Astrocyte (in vitro differentiated cells and primary cell): Measurements from ENCODE around the gene MAPKAP1. TPM values are rescaled to one million over a fixed set of nuclear protein-coding genes. Genes with fewer than 3 reads are reported as not detected.
A peak's percentile ranks its signal among the peaks of the same experiment; 100 is the strongest.

Source experiments
- DNase-seq: peaks from one replicate; pipeline ENCODE4 v3.0.0-alpha.2; 2010; ENCODE audit warnings: low read depth
- FAIRE-seq: peaks from 2 replicates; lab custom pipeline; 2011; peaks lifted over from hg19 to GRCh38; lab: Jason Lieb, UNC
- H2AFZ ChIP-seq: 2 replicates; pipeline ENCODE4 v1.6.0; 2012; ENCODE audit warnings: low read depth, low read length, inconsistent platforms
- H3K27ac ChIP-seq: 2 replicates; pipeline ENCODE4 v1.5.1; 2011; ENCODE audit warnings: low read depth, low read length, inconsistent platforms
- H3K27me3 ChIP-seq: 2 replicates; pipeline ENCODE4 v1.6.0; 2011; ENCODE audit warnings: low read length, inconsistent platforms; ENCODE audit not compliant: insufficient read depth
- H3K36me3 ChIP-seq: 2 replicates; pipeline ENCODE4 v1.5.1; 2011; ENCODE audit warnings: low read length, inconsistent platforms; ENCODE audit not compliant: insufficient read depth
- H3K4me1 ChIP-seq: 2 replicates; pipeline ENCODE4 v1.5.1; 2011; ENCODE audit warnings: low read length, inconsistent platforms; ENCODE audit not compliant: insufficient read depth
- H3K4me2 ChIP-seq: 2 replicates; pipeline ENCODE4 v1.6.0; 2012; ENCODE audit warnings: low read length, inconsistent platforms
- H3K4me3 ChIP-seq: 2 replicates; pipeline ENCODE4 v1.5.1; 2011; ENCODE audit warnings: low read depth, mild to moderate bottlenecking, low read length, inconsistent platforms; ENCODE audit not compliant: insufficient read depth
- H3K79me2 ChIP-seq: 2 replicates; pipeline ENCODE4 v1.6.0; 2012; ENCODE audit warnings: mild to moderate bottlenecking, low read length, inconsistent platforms; ENCODE audit not compliant: insufficient read depth
- H3K9ac ChIP-seq: 2 replicates; pipeline ENCODE4 v1.6.0; 2012; ENCODE audit warnings: mild to moderate bottlenecking, low read length, inconsistent platforms
- H3K9me3 ChIP-seq: 2 replicates; pipeline ENCODE4 v1.5.1; 2012; ENCODE audit warnings: low read depth, mild to moderate bottlenecking, low read length, inconsistent platforms; ENCODE audit not compliant: insufficient read depth
- H4K20me1 ChIP-seq: 2 replicates; pipeline ENCODE4 v1.6.0; 2012; ENCODE audit warnings: low read length, inconsistent platforms; ENCODE audit not compliant: insufficient read depth
- H3K27ac Mint-ChIP-seq: one replicate; pipeline ENCODE4 v1.8.0; 2021; ENCODE audit warnings: mild to moderate bottlenecking, mixed read lengths; ENCODE audit not compliant: unreplicated experiment
- H3K27me3 Mint-ChIP-seq: one replicate; pipeline ENCODE4 v1.8.0; 2021; ENCODE audit warnings: low read depth, mixed read lengths; ENCODE audit not compliant: unreplicated experiment
- H3K36me3 Mint-ChIP-seq: one replicate; pipeline ENCODE4 v1.8.0; 2021; ENCODE audit warnings: low read depth, mixed read lengths; ENCODE audit not compliant: unreplicated experiment
- H3K4me1 Mint-ChIP-seq: one replicate; pipeline ENCODE4 v1.8.0; 2021; ENCODE audit warnings: low read depth, mixed read lengths; ENCODE audit not compliant: unreplicated experiment
- H3K4me3 Mint-ChIP-seq: one replicate; pipeline ENCODE4 v1.8.0; 2021; ENCODE audit warnings: mild to moderate bottlenecking, moderate library complexity, mixed read lengths; ENCODE audit not compliant: unreplicated experiment
- H3K9me3 Mint-ChIP-seq: one replicate; pipeline ENCODE4 v1.8.0; 2021; ENCODE audit warnings: mild to moderate bottlenecking, mixed read lengths; ENCODE audit not compliant: unreplicated experiment
- CTCF ChIP-seq: IDR thresholded peaks from 2 replicates; pipeline ENCODE4 v1.5.1; 2011; ENCODE audit warnings: low read depth, mild to moderate bottlenecking, inconsistent platforms, low read length, moderate library complexity; ENCODE audit not compliant: insufficient read depth
- EZH2 ChIP-seq: IDR thresholded peaks from 2 replicates; pipeline ENCODE4 v1.6.1; 2012; ENCODE audit warnings: mild to moderate bottlenecking, low read length, inconsistent platforms; ENCODE audit not compliant: insufficient read depth
- total RNA-seq: library from RNA; stranded (reverse); gene quantifications from 2 replicates; pipeline ENCODE4 v1.2.1, GENCODE V29; 2021

Gene MAPKAP1
- total RNA-seq, 1 donor from 2014 or later = 109 TPM

DNA sequence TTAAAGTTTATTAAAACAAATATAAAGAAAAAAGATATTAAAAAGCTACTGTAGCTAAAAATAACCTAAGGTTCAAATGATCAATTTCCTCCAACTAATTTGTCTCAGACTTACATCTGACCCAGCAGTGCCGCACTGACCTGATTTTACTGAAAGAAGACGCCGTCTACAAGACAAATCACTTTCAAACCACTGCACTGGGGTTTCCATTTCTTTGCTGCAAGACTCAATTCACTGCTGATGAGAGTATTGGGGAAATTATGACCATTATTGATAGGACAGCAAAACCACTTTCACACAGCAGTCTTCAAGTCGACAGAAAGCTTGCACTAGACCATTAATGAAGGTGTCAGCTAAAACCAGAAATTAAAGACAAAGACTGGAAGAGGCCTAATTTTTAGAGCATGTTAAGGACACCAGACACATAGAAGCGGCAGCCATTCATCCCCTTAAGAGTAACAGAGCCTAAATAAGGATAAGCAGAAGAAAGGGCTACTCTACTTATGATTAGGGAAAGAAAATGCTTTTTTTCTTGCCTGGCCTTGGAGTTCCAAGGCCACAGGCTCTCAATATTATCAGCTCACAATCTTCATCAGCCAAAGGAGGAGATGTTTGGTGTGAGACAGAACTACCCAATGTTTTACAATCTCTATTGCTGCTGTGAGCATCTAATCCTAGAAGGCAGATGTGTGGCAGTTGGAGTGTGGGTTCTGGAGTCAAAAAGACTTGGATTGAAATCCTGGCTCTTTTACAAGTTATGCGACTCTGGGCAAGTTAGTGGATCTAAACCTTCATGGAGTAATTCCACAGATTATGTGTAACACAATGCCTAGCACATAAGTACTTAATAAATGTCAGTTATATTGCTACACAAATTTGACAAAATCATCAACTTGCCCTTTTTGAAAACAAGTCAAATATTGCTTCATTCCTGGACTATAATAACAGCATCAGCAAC is 190.7 kb downstream of the MAPKAP1 start:
- Mint-ChIP-seq H3K4me3 (no peak overlapping the region), H3K27me3 (no peaks in the 10 kb centered on the region), H3K27ac (no peak overlapping the region), H3K9me3 (no peaks in the 10 kb centered on the region), H3K4me1 (peaks cover 38% of the 10 kb centered on the region), H3K36me3 (peaks cover 4% of the 10 kb centered on the region)
- TF ChIP-seq EZH2 (no peak), CTCF (no peak)
- Histone ChIP-seq H3K4me3 (no peak overlapping the region), H3K4me1 (peaks cover 25% of the 10 kb centered on the region), H3K9ac (no peak overlapping the region), H3K4me2 (no peak overlapping the region), H3K27ac (no peak overlapping the region), H3K79me2 (peaks cover 2% of the 10 kb centered on the region), H3K27me3 (no peaks in the 10 kb centered on the region), H2AFZ (no peak overlapping the region), H4K20me1 (no peaks in the 10 kb centered on the region), H3K9me3 (no peaks in the 10 kb centered on the region), H3K36me3 (no peaks in the 10 kb centered on the region)
- DNase-seq = no peak
- no peak for FAIRE-seq

DNA sequence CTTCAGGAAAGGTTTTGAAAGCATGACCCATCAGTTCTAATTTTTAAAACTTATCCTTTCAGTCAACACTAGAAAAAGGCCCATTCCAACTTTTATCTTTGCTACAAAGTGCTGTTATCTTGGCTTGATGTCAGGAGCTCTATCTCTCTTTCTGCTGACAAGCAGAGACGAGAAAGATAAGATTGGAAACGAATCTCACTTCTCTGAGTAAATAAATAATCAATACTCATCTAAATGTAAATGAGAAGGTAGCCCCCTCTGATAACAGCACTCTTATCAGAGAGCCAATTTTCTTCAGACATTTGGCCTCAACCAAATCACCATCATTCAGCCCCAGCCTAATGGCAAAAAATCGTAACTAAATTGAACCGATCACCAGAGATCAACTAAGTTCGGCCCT is 191.7 kb downstream of the MAPKAP1 start:
- Histone ChIP-seq H3K27me3 (no peaks in the 10 kb centered on the region), H3K9ac (no peak overlapping the region), H3K27ac (no peak overlapping the region), H3K9me3 (no peaks in the 10 kb centered on the region), H2AFZ (no peak overlapping the region), H3K4me3 (no peak overlapping the region), H3K4me1 (peaks cover 16% of the 10 kb centered on the region), H3K36me3 (no peaks in the 10 kb centered on the region), H4K20me1 (no peaks in the 10 kb centered on the region), H3K79me2 (peaks cover 9% of the 10 kb centered on the region), H3K4me2 (no peak overlapping the region)
- H3K4me3 Mint-ChIP-seq = no peak overlapping the region
- DNase-seq (no peak), FAIRE-seq (no peak)
- TF ChIP-seq EZH2 = no peak
- TF ChIP-seq CTCF = no peak
- H3K9me3 Mint-ChIP-seq = no peaks in the 10 kb centered on the region
- H3K27me3 Mint-ChIP-seq = no peaks in the 10 kb centered on the region
- H3K27ac Mint-ChIP-seq = no peak overlapping the region
- H3K4me1 Mint-ChIP-seq = peaks cover 29% of the 10 kb centered on the region
- H3K36me3 Mint-ChIP-seq = peaks cover 4% of the 10 kb centered on the region

GRCh38 chr9:125514468-125514867 is 192.5 kb downstream of the MAPKAP1 start:
- H3K4me3 ChIP-seq = peak overlapping the region; percentile 48
- no peak for TF ChIP-seq EZH2
- TF ChIP-seq CTCF = no peak
- H3K4me1 Mint-ChIP-seq = peaks cover 22% of the 10 kb centered on the region
- H3K9ac ChIP-seq = no peak overlapping the region
- no peak overlapping the region for H3K27ac Mint-ChIP-seq
- H3K4me2 ChIP-seq = peak overlapping the region; percentile 89
- H3K27me3 Mint-ChIP-seq = no peaks in the 10 kb centered on the region
- no peaks in the 10 kb centered on the region for H3K9me3 ChIP-seq
- no peaks in the 10 kb centered on the region for H4K20me1 ChIP-seq
- FAIRE-seq (no peak), DNase-seq (no peak)
- H3K9me3 Mint-ChIP-seq = no peaks in the 10 kb centered on the region
- no peak overlapping the region for H3K27ac ChIP-seq
- H3K4me3 Mint-ChIP-seq = no peak overlapping the region
- H2AFZ ChIP-seq = no peak overlapping the region
- peaks cover 4% of the 10 kb centered on the region for H3K36me3 Mint-ChIP-seq
- no peaks in the 10 kb centered on the region for H3K27me3 ChIP-seq
- no peaks in the 10 kb centered on the region for H3K36me3 ChIP-seq
- peaks cover 6% of the 10 kb centered on the region for H3K79me2 ChIP-seq
- H3K4me1 ChIP-seq = peaks cover 16% of the 10 kb centered on the region
